MM.1S (cell line): Measurements from ENCODE around the gene KLHL24.
"Not testable (repeated sequence)": the region's sequence is repeated elsewhere in the genome, so short reads cannot be mapped to it uniquely, and the experiment has no call there.

Experiments used
- EZH2 ChIP-seq: fragments of 300-600 bp; sonication (generic); optimal IDR thresholded peaks from 2 replicates; pipeline ENCODE3; 2017; ENCODE audit warnings: low read depth, mild to moderate bottlenecking, antibody characterized with exemption, low read length, mixed read lengths
- TF ChIP-seq, protein P1 (sequence below): fragments of 300-600 bp; sonication (generic); IDR thresholded peaks from 2 replicates; pipeline ENCODE4 v1.5.1; 2016; ENCODE audit warnings: antibody characterized with exemption, low read length, mixed read lengths

DNA sequence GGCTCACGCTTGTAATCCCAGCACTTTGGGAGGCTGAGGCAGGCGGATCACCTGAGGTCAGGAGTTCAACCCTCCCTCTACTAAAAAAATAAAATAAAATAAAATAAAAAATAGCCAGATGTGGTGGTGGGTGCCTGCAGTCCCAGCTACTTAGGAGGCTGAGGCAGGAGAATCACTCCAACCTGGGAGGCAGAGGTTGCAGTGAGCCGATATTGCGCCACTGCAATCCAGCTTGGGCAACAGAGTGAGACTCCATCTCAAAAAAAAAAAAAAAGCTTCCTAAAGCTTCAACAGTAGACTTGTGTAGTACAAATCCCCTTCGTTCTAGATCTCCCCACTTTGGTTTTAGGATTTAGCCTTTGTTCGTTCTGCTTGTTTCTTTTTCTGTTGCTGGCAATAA, 68.5 kb downstream of the KLHL24 start:
- TF ChIP-seq, protein P1, sequence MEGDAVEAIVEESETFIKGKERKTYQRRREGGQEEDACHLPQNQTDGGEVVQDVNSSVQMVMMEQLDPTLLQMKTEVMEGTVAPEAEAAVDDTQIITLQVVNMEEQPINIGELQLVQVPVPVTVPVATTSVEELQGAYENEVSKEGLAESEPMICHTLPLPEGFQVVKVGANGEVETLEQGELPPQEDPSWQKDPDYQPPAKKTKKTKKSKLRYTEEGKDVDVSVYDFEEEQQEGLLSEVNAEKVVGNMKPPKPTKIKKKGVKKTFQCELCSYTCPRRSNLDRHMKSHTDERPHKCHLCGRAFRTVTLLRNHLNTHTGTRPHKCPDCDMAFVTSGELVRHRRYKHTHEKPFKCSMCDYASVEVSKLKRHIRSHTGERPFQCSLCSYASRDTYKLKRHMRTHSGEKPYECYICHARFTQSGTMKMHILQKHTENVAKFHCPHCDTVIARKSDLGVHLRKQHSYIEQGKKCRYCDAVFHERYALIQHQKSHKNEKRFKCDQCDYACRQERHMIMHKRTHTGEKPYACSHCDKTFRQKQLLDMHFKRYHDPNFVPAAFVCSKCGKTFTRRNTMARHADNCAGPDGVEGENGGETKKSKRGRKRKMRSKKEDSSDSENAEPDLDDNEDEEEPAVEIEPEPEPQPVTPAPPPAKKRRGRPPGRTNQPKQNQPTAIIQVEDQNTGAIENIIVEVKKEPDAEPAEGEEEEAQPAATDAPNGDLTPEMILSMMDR = not testable (repeated sequence)
- TF ChIP-seq EZH2 = not testable (repeated sequence)
